Activated CD8-positive, alpha-beta memory T cell treated with anti-CD3 and anti-CD28 coated beads for 48 hours (primary cell): Measurements from ENCODE around the gene MTMR12.
"Not testable (repeated sequence)": the region's sequence is repeated elsewhere in the genome, so short reads cannot be mapped to it uniquely, and the experiment has no call there.

ENCODE experiments used
- DNase-seq, 3 experiments: peaks; one replicate each; pipeline ENCODE4 v3.0.0-alpha.2; 2020; ENCODE audit warnings: low read depth in 2 of 3, low spot score in 2 of 3

The MTMR12 gene

DNA sequence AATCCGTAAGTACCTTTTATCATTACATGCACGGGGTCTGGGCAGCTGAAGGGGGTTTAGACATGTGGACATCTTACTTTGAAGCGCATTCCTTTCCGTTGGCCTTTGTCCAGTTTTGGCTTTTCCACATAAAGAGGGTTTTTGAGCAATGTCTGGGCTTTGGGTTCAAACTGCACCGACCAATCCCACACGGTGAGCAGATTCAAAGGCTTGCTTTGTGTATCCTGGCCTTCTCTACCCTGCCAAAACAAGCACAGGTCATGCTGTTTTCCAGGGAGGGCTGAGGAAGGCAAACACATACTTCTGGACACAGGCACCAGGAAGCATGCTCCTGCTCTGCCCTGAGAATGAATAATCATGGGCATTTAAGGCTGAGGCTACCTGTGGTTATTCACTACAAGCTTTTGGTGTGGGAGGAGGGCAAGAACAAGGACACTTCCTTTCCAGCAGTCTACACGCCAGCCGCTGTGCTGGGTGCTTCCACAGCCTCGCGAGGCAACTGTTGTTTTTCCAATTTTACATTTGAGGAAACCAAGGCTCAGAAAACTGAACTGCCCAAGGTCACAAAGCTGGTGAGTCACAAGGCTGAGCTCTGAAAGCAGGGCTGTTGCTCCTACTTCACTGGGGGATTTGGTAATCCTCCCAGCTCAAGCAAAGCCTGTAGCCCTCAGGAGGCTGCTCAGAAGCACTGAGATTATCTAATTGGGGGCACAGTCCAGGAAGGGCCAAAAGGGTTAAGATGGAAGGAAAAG lies 78.9 kb downstream of the MTMR12 start:
- DNase-seq = no peak

DNA sequence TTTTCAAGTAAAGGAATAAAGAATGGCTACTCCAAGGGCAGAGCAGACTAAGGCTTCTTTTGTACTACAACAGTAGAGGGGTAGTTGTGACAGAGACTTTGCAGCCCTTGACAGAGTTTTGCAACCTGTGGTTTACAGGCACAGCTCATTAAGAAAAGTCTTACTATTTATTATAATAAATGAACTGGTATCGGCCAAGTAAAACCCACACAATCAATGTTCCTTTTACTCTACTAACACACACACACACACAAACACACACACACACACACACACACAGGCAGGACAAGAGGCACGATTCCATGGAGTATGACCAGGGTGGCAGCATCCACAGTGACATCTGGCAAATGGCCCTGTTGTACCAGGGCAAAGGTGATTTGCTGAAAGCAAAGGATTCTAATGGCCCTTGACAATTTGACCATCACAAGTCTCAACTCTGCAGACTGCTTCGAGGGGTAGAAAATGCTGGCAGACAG lies 79.5 kb downstream of the MTMR12 start:
- no peak for DNase-seq

DNA sequence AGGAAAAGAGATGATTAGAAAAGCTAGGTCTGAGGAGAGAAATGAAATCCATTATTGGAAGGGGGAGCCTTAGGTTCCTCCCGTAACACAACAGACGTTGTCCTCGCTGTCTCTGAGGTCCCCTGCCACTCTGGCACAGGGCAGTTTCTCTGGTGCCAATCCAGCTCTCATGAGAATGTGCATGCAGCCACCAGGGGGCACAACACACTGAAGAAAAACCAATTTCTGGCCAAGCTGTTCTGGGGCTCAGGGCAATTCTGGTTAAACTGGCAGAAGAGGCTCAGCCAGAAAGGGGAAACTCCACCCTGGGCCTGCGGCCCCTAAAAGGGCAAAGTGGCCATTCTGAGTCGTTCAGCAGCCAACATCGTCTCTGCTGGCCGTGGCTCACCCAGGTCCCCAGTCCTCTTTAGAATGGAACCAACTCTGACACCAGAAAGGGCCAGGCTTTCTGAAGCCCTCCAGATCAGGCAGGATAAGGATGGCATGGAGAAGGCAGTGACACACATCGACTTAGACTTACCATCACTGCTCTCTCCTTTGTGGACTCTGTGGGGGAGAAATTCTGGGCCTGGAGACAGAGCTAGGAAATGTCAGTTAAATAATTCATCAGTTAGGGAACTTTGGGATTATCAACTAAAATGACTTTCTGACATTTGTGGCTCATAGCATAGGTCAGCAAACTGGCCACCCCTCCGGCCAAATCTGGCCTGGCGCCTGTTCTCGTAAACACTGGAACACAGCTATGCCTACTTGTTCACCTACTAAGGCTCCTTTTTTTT lies 80.1 kb downstream of the MTMR12 start:
- peak; percentile 43 to 54 (median 50) for DNase-seq

DNA sequence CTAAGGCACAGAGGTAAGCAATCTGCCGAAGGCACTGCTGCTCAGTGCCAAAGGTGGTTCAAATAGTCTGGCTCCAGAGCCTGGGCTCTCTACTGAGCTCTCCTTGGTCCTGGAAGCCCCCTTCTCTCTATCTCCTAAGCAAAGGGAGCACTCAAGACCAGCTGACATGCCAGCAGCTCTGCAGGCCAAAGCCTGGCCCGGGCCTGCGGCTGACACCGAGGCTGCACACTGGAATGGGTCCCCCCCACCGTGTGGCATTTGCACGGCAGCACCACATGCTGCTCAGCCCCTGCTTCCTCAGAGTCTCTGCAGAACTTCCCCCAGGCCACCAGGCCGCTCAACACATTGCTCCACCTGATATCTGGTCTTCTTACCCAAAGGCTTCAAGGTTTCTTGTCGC lies 80.8 kb downstream of the MTMR12 start:
- no peak for DNase-seq

DNA sequence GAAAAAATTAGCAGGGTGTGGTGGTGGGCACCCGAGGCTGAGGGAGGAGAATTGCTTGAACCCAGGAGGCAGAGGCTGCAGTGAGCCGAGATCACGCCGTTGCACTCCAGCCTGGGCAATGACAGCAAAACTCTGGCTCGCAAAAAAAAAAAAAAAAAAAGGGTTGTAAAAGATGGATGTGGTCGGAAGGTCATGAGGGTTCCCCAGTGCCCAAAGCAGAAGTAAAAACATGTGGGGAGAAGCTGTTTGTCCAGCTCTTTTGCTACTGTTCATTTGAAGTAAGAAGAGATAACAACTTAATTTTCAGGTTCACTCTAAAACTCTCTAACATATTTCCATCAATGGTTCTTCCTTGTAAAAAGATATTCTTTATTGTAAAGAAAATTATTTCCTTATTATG lies 81.5 kb downstream of the MTMR12 start:
- no peak for DNase-seq

DNA sequence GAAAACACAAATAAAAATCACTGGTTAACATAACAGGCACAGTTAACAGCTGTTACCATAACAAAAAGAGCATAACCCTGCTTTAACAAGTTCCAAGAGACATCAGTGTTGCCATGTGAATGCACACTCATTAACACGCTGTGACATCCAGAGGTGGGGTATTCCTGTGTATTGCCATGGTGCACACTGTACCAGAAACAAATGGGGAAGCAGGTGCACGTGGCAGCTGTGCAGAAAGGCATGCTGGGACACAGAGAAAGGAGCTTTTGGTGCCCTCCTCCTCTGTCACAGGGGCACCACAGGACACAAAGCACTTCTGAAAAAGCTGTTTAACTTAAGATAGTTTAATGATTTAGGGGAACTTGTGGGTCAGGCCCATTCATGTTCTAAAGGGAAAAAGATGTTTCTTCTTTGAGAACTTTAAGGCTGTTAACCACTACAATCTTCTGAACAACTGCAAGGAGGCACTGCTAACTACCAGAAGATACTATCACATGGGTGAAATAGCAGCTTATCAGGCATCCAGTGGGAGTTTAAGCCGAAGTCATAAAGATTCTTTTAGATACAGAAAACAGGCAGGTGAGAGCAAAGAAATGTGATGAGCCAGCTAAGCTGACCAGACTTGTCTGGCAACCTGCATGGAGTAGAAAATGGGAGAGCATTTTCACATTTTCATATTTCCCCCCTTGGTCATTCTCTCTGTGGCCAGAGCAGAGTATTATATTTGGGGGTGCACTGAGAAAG lies 82.2 kb downstream of the MTMR12 start:
- DNase-seq = no peak

DNA sequence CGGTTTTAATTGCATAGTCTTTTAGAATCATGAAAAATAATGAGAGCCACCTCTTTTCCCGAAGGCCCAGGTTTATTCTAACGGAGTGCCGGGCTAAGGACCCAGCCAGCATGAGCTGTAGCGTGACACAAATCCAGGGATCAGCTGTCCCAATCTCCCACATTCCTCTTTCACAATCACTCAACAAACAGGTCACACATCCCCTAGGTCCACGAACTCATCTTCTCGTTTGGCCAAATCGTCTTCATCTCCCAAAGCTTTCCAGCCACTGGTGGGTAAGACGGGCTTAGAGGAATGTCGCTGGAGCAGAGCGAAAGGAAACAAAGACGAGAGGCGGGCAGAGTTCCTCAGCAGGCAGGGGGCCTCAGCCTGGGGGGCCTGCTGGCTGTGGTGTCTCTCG lies 83.2 kb downstream of the MTMR12 start:
- no peak for DNase-seq

DNA sequence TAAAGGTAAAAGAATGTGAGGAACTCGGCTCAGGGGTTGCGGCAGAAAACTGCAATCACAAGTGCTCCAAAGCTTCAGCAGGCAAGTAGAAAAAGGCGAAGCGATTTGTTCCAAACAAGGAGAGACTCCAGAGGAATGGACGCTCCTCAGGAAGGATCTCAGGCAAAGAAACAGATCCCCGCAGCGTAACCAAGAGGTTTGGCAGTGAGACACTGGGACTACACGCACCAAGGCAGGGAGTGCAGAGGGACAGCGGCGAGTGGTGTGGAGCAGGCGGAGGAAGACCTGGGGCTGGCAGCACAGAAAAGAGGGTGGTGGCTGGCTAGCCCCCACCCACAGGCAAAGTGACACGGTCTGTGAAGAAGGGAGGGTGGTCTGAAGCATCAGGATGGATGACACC lies 83.9 kb downstream of the MTMR12 start:
- DNase-seq = no peak

DNA sequence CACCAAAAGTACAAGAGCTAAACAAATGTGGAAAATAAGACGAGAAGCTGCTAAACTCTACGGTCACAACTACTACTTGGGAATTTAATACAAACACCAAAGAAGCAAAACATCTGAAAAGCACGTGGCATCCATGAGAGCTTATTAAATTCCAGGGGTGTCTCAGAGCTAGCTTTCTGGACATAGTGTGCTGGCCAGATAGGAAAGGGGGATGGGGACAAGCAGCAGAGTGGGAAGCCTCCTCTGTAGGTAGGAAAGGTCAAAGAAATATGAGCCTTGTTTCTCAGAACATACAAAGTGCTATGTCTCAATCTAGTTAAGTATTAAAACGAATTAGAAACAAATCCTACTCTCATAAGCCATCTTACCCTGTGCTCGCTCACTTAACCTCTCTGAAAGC lies 87.3 kb downstream of the MTMR12 start:
- no peak for DNase-seq

DNA sequence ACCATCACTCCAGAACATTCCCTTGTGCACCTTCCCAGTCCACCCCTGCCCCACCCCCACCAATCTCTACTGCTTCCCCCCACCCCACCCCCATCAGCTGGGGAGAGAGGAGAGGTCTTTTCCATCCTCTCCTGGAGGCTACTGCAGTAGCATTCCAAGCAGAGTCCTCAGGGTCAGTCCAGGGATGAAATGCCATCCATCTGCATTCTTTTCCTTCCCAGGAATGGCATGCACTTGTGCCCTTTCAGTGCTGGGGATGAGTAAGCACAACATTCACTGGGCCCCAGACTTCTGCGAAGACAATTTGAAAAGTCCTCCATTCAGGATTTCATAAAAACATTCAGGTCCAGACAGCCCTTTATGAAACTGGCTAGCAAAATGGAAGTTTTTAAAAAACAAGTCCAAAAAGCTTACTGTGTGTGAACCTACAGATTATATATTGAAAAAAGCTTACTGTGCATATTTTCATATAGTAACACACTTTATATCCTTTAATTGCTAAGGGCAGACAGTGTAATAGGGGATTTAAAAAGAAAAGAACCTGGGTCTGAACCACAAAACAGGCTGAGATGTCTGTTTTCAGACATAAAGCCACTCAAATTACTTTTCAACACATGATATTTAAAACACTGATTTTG lies 88.6 kb downstream of the MTMR12 start:
- no peak for DNase-seq

DNA sequence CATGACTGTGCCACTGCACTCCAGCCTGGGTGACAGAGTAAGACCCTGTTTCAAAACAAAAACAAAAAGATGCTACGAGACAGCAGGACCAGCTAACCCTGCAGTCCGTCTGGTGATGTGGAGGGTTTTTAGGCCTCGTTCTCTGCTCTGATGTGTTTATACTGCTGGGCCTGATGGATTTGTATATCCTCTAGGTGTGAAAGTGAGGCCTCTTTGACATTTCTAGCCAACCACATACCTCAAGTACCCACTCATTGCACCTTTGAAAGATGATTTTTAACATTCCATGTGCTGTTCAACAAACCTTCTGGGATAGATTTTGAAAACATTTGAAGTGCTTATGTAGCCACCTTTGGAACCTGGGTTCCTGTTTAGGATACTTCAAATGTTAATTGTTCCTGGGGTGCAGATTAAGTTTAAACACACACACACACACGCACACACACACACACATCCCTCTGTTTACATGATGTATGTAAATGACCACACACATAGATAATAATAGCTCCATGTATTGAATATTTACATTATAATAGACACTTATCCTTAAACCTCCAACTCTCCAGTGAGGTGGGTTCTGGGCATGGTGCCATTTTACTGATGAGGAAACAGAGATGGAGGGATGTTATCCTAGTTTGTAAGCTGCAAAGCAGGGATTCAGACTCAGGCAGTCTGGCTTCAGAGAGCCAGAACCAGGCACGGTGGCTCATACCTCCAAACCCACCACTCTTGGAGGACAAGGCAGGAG lies 89.8 kb downstream of the MTMR12 start:
- no peak for DNase-seq

DNA sequence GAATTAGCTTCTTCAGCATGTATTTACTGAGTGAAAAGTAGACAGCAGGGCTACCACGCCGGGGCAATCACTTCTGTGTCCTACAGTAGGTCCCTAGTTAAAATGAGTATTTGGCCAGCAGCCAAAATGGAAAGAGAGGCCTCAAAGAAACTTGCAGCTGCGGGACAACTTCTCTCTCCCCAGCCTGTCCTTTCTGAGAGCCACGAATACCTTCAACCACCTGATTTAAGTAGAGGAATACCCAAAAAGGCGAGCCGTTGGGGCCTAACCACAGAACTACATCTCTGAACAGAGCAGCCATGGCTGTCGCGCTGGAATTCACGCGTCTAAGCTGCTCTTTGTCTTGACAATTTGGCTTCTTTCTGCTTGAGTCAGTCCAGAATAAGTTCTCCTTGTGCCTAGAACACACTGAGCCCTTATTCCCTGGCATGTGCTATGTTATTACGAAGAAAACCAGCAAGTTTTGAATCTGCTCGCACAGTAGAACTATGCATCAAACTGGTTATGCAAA lies 94.8 kb downstream of the MTMR12 start:
- DNase-seq = no peak

DNA sequence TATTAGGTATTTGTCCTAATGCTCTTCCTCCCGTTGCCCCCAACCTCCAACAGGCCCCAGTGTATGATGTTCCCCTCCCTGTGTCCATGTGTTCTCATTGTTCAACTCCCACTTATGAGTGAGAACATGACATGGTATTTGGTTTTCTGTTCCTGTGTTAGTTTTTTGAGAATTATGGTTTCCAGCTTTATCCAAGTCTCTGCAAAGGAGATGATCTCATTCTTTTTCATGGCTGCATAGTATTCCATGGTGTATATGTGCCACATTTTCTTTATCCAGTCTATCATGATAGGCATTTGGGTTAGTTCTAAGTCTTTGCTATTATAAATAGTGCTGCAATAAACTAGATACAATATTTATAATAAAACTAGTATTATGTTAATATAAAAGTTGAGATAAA lies 98.4 kb downstream of the MTMR12 start:
- not testable (repeated sequence) for DNase-seq

DNA sequence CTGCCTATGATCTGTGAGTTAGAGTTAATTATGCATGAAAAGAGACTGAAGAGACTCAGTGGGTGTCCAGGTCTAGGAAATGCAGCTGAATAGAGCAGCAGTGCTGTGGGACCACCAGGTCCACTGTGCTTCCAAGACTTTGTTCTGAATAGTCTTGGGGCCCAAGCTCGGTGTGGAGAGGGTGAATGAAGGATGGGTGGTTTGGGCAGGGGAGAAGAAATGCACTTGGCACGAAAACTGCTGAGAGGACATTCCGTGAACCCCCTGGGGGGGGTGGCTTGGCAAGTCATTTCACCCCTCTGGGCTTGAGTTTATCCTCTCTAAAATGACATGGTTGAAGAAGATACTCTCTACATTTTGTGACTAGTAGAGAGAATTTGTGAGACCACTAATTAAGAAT lies 102.6 kb downstream of the MTMR12 start:
- DNase-seq = no peak

DNA sequence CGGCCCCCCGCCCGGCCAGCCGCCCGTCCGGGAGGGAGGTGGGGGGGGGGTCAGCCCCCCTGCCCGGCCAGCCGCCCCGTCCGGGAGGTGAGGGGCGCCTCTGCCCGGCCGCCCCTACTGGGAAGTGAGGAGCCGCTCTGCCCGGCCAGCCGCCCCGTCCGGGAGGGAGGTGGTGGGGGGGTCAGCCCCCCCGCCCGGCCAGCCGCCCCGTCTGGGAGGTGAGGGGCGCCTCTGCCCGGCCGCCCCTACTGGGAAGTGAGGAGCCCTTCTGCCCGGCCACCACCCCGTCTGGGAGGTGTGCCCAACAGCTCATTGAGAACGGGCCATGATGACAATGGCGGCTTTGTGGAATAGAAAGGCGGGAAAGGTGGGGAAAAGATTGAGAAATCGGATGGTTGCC lies 103.9 kb downstream of the MTMR12 start:
- not testable (repeated sequence) for DNase-seq

DNA sequence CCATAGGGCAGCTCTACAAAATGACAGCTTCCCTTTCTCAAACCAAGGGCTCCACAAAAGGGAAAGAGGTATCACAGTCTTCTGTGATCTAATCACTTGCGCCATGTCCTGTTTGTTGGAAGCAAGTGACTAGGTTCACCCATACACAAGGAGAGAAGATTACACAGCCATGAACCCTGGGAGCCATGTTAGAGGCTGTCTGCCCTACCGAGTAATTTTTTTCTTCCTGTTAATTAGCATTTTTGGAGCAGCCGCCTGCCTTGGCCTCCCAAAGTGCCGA lies 105.4 kb downstream of the MTMR12 start:
- no peak for DNase-seq

DNA sequence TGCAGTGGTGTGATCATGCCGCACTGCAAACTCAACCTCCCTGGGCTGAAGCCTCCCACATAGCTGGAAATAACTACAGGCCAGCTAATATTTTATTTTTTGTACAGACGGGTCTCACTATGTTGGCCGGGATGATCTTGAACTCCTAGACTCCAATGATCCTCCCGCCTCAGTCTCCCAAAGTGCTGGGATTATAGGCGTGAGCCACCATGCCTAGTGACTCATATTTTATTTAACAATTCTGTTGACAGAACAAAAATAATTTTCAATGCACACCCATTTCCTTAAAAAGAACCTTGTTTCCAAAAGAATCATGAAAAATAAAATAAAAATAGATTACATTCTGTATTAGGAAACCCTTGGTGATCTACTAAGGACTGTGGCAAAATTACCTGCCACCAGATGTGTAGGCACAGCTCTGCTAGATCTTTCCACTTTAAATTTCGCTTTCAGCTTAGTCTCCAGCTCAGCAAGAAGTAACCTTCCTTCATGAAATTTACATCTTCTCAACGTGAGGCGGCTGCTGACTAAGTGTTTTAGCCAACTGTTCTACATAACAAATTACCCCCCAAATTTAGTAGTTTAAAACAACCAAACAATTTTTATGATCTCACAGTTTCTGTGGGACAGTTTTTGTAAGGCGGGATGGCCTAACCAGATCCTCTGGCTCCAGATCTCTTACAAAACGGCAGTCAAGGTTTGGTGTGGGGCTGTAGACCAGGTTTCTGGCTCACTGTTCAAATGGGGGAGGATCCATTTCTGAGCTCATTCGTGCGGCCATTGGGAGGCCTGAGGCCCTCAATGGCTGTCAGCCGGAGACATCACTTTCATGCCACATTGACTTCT lies 106.0 kb downstream of the MTMR12 start:
- no peak for DNase-seq

DNA sequence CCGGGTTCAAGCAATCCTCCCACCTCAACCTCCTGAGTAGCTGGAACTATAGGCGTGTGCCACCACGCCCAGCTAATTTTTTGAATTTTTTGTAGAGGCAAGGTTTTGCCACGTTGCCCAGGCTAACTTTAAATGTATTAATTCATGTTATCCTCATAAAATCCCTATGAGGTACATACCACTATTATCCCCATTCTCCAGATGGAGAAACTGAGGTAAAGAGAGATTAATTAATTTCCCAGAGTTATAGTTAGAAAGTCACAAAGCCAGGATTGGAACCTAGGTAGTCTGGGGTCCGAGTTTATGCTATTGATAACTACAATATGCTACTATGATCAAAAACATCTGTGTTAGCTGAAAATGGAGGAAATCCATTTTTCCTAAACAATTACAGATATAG lies 106.7 kb downstream of the MTMR12 start:
- no peak for DNase-seq

DNA sequence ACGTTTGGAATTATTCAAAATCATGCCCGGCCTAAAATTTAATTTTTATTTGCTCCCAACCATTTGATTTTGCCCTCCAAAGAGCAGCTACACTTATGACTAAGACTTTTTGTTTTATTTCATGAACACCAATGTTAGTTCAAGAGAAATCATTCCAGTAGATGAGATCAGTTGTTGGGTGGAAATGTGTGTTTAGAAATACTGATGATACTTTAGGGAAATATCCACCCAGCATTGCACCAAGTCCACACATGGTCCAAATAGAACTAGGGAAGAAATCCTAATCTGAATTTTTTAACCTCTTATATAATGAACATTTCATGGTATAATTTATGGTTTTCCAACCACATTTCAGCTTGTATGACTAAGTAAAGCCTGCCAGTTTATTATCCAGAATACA lies 110.3 kb downstream of the MTMR12 start:
- DNase-seq = no peak
